OCI-LY1 (cell line): ENCODE measurements around the gene PFKL.

ENCODE experiments used
- H2AFZ ChIP-seq: fragments of 200-600 bp; sonication (generic), shearing (Covaris generic); 2 replicates; pipeline ENCODE4 v1.6.0; 2014; ENCODE audit warnings: antibody characterized with exemption, mild to moderate bottlenecking, low read length
- H3F3A ChIP-seq: fragments of 200-600 bp; sonication (generic), shearing (Covaris generic); 2 replicates; pipeline ENCODE4 v1.6.0; 2014; ENCODE audit warnings: mild to moderate bottlenecking, antibody characterized with exemption, low read length, moderate library complexity; ENCODE audit not compliant: insufficient read depth
- H3K27ac ChIP-seq: fragments of 200-600 bp; sonication (generic); 2 replicates; pipeline ENCODE4 v1.5.1; 2014; ENCODE audit warnings: low read length, mixed run types, mild to moderate bottlenecking, low read depth; ENCODE audit not compliant: poor library complexity, severe bottlenecking
- H3K27me3 ChIP-seq: fragments of 200-600 bp; sonication (generic); 2 replicates; pipeline ENCODE4 v1.6.0; 2014; ENCODE audit warnings: antibody characterized with exemption, mild to moderate bottlenecking, low read length, moderate library complexity; ENCODE audit not compliant: insufficient read depth
- H3K36me3 ChIP-seq: fragments of 200-600 bp; sonication (generic); 2 replicates; pipeline ENCODE4 v1.6.1; 2014; ENCODE audit warnings: mild to moderate bottlenecking, antibody characterized with exemption, low read length, moderate library complexity, mixed read lengths; ENCODE audit not compliant: insufficient read depth
- H3K4me1 ChIP-seq: fragments of 200-600 bp; sonication (generic); 2 replicates; pipeline ENCODE4 v1.5.1; 2014; ENCODE audit warnings: mild to moderate bottlenecking, low read length, moderate library complexity; ENCODE audit not compliant: insufficient read depth, severe bottlenecking
- H3K4me2 ChIP-seq: fragments of 200-600 bp; sonication (generic), shearing (Covaris generic); 2 replicates; pipeline ENCODE4 v1.6.1; 2014; ENCODE audit warnings: low read length
- H3K4me3 ChIP-seq: fragments of 200-600 bp; sonication (generic); 2 replicates; pipeline ENCODE4 v1.5.1; 2014; ENCODE audit warnings: low read length, low read depth, mild to moderate bottlenecking, mixed read lengths; ENCODE audit not compliant: poor library complexity, severe bottlenecking
- H3K79me2 ChIP-seq: fragments of 200-600 bp; shearing (Covaris generic); 2 replicates; pipeline ENCODE4 v1.6.1; 2016; ENCODE audit warnings: mixed run types, low read length, mixed read lengths; ENCODE audit not compliant: insufficient read depth
- H3K9ac ChIP-seq: fragments of 200-600 bp; sonication (generic), shearing (Covaris generic); 2 replicates; pipeline ENCODE4 v1.6.1; 2014; ENCODE audit warnings: mild to moderate bottlenecking, low read length, mixed read lengths
- H3K9me2 ChIP-seq: fragments of 200-600 bp; sonication (generic), shearing (Covaris generic); 2 replicates; pipeline ENCODE4 v1.6.1; 2014; ENCODE audit warnings: low read depth, mild to moderate bottlenecking, low read length, mixed read lengths
- H3K9me3 ChIP-seq: fragments of 200-600 bp; shearing (Covaris generic); 2 replicates; pipeline ENCODE4 v1.6.1; 2014; ENCODE audit warnings: low read length, mixed read lengths
- H4K20me1 ChIP-seq: fragments of 200-600 bp; sonication (generic), shearing (Covaris generic); 2 replicates; pipeline ENCODE4 v1.6.0; 2016; ENCODE audit warnings: mild to moderate bottlenecking, low read length; ENCODE audit not compliant: insufficient read depth
- EZH2 ChIP-seq: fragments of 200-600 bp; sonication (generic), shearing (Covaris generic); IDR thresholded peaks from 2 replicates; pipeline ENCODE4 v1.8.0; 2017; ENCODE audit warnings: borderline replicate concordance, mixed run types, mild to moderate bottlenecking, antibody characterized with exemption, low read length, moderate library complexity, mixed read lengths
- TF ChIP-seq, protein P1 (sequence below): fragments of 200-600 bp; sonication (generic), shearing (Covaris generic); IDR thresholded peaks from 2 replicates; pipeline ENCODE4 v1.5.1; 2017; ENCODE audit warnings: mild to moderate bottlenecking, antibody characterized with exemption, low read length, moderate library complexity, mixed read lengths

PFKL gene

DNA sequence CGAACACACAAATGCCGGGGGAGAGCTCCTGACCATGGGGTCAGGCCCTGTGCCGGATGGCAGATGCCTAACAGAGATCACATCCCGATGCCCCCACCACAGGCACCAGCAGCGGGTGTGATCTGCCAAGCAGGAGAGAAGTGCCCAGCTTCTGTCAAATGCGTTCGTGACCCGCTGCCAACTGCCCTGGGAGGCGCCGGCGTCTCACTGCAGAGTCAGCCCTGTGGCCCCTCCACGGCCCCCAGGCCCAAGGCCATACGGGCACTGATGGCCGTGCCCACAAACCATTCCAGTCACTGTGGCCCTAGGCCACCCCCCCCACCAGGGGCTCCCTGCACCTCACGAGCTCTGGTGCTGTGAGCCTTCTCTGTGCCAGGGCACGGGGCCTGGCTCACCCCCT lies 31.4 kb downstream of the PFKL start:
- Histone ChIP-seq H3K4me1 (no peaks in the 10 kb centered on the region), H3K79me2 (no peaks in the 10 kb centered on the region), H3K27ac (no peak overlapping the region), H3K4me3 (no peak overlapping the region), H3F3A (no peaks in the 10 kb centered on the region), H3K27me3 (peaks cover 8% of the 10 kb centered on the region; the same call in 1 of the 2 replicates), H2AFZ (no peak overlapping the region), H3K36me3 (peaks cover 18% of the 10 kb centered on the region), H3K9me2 (no peaks in the 10 kb centered on the region), H4K20me1 (no peaks in the 10 kb centered on the region), H3K9me3 (no peaks in the 10 kb centered on the region), H3K4me2 (no peak overlapping the region), H3K9ac (no peak overlapping the region)
- TF ChIP-seq, protein P1, sequence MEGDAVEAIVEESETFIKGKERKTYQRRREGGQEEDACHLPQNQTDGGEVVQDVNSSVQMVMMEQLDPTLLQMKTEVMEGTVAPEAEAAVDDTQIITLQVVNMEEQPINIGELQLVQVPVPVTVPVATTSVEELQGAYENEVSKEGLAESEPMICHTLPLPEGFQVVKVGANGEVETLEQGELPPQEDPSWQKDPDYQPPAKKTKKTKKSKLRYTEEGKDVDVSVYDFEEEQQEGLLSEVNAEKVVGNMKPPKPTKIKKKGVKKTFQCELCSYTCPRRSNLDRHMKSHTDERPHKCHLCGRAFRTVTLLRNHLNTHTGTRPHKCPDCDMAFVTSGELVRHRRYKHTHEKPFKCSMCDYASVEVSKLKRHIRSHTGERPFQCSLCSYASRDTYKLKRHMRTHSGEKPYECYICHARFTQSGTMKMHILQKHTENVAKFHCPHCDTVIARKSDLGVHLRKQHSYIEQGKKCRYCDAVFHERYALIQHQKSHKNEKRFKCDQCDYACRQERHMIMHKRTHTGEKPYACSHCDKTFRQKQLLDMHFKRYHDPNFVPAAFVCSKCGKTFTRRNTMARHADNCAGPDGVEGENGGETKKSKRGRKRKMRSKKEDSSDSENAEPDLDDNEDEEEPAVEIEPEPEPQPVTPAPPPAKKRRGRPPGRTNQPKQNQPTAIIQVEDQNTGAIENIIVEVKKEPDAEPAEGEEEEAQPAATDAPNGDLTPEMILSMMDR: no peak
- TF ChIP-seq EZH2: no peak

DNA sequence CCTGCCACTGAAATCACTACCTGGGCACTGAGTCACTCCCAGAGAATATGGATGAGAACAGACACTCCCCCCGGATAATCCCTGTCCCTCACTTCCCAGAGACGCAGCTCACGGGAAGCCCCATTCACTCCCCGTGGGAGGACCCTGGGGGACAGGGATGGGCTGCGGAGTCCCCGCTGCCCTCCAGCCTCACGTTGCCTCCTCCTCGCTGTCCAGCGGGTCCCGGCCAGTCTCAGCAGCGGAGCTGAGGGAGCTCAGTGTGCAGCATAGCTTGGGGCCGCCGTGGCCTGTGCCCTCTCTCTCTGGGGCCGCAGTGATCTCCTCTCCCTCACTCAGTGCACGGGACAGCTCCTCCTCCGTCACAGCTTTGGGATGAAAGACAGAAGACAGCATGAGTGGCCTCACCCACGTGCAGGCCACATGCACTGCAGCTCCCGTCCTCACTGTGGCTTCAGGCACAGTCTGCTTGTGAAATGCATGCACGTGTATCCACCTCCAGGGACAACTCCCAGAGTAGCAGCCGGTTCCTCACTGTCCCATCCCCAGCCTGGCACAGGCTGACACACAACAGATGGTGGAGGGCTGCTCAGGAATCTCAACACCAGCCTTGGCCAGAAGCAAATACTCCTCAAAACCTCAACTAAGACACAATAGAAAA lies 31.9 kb downstream of the PFKL start:
- Histone ChIP-seq H3K79me2 (no peaks in the 10 kb centered on the region), H3K27me3 (peaks cover 8% of the 10 kb centered on the region; the same call in 1 of the 2 replicates), H3K9me3 (no peaks in the 10 kb centered on the region), H3K4me3 (no peak overlapping the region), H3K36me3 (peaks cover 19% of the 10 kb centered on the region), H3K27ac (no peak overlapping the region), H3F3A (no peaks in the 10 kb centered on the region), H3K4me2 (no peak overlapping the region), H2AFZ (no peak overlapping the region), H4K20me1 (no peaks in the 10 kb centered on the region), H3K4me1 (no peaks in the 10 kb centered on the region), H3K9me2 (no peaks in the 10 kb centered on the region), H3K9ac (no peak overlapping the region)
- no peak for TF ChIP-seq EZH2
- TF ChIP-seq, protein P1: no peak

DNA sequence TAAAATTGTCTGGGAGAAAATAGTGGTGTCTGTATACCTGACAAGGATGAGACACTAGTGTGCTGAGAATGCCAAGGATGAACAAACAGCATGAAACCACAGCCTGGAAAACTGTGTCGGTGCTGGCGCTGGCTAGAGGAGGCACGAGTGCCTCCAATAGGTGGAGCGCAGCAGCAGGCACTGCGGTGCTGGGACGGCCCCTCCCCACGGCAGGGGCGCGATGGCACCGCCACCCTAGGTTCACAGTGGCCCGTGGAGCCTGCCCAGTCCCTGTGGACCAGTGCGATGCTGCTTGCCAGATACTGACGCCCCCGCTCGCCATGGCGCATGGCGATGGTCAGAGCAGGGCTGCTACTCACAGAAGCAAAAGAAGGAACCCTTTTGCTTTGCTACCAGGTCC lies 32.5 kb downstream of the PFKL start:
- Histone ChIP-seq H3K27ac (no peak overlapping the region), H3K4me3 (no peak overlapping the region), H3K27me3 (peaks cover 8% of the 10 kb centered on the region; the same call in 1 of the 2 replicates), H3K4me1 (no peaks in the 10 kb centered on the region), H2AFZ (no peak overlapping the region), H3K4me2 (no peak overlapping the region), H3F3A (no peaks in the 10 kb centered on the region), H3K79me2 (no peaks in the 10 kb centered on the region), H3K9me2 (no peaks in the 10 kb centered on the region), H3K9ac (no peak overlapping the region), H3K36me3 (peaks cover 13% of the 10 kb centered on the region), H4K20me1 (no peaks in the 10 kb centered on the region), H3K9me3 (no peaks in the 10 kb centered on the region)
- TF ChIP-seq EZH2: no peak
- TF ChIP-seq, protein P1: no peak
